ENCODE results near the gene CNTNAP2.

DNA sequence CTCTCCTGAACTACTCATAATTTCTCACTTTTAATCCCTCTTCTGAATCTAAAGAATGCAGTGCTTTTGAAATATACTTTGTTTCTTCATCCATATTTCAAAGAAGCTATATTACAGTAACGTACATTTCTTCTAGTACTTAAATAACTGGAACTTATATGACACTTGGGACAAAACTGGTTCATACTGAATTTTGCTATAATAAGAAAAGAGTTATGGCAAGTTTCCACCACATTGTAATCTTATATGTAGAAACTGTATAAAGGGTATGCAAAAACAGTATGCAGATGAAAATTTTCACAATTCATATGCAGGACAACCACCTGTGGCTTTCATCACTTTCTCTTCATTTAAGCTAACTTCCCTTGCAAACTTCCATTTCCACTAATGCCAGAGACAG lies 785.7 kb downstream of the CNTNAP2 start:
- TF ChIP-seq POLR2A (IDR thresholded peaks at IDR 0.05): no peak
- TF ChIP-seq, protein P1, sequence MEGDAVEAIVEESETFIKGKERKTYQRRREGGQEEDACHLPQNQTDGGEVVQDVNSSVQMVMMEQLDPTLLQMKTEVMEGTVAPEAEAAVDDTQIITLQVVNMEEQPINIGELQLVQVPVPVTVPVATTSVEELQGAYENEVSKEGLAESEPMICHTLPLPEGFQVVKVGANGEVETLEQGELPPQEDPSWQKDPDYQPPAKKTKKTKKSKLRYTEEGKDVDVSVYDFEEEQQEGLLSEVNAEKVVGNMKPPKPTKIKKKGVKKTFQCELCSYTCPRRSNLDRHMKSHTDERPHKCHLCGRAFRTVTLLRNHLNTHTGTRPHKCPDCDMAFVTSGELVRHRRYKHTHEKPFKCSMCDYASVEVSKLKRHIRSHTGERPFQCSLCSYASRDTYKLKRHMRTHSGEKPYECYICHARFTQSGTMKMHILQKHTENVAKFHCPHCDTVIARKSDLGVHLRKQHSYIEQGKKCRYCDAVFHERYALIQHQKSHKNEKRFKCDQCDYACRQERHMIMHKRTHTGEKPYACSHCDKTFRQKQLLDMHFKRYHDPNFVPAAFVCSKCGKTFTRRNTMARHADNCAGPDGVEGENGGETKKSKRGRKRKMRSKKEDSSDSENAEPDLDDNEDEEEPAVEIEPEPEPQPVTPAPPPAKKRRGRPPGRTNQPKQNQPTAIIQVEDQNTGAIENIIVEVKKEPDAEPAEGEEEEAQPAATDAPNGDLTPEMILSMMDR (IDR thresholded peaks at IDR 0.05): no peak

Data from testis (tissue), 2 donors.